Psoas muscle (tissue), 8 donors: ENCODE data around the gene LRRC28. TPM values are rescaled to one million over a fixed set of nuclear protein-coding genes. Genes with fewer than 3 reads are reported as not detected.

Experiments
- ATAC-seq, 4 donors: fragments of 200-7000 bp; cut with Tn5 transposase; one replicate each; pipeline ENCODE4 v1.9.1; 2020; ENCODE audit warnings: moderate library complexity in 3 of 4, mild to moderate bottlenecking in 2 of 4
- DNase-seq, 2 donors: peaks; one replicate each; pipeline ENCODE4 v3.0.0-alpha.2; 2020
- H3K27ac ChIP-seq: fragments of 200-600 bp; one replicate; pipeline ENCODE4 v1.8.0; 2022
- H3K27me3 ChIP-seq, 3 donors: fragments of 200-600 bp in 1 of 3; one replicate each; pipeline versions ENCODE4 v1.6.1 to v1.8.0; 2013 to 2022; ENCODE audit warnings: low read length in 2 of 3, mild to moderate bottlenecking in 2 of 3, moderate library complexity in 1 of 3; ENCODE audit not compliant: insufficient read depth in 3 of 3
- H3K36me3 ChIP-seq, 2 donors: fragments of 200-600 bp in 1 of 2; one replicate each; pipeline versions ENCODE4 v1.6.1 to v1.8.0; 2013 to 2022; ENCODE audit warnings: low read depth in 1 of 2, mild to moderate bottlenecking in 1 of 2, moderate library complexity in 1 of 2; ENCODE audit not compliant: insufficient read depth in 1 of 2
- H3K4me1 ChIP-seq: fragments of 200-600 bp; one replicate; pipeline ENCODE4 v1.8.0; 2022
- H3K4me3 ChIP-seq: fragments of 200-600 bp; one replicate; pipeline ENCODE4 v1.8.0; 2022; ENCODE audit warnings: mild to moderate bottlenecking
- H3K9me3 ChIP-seq: fragments of 200-600 bp; one replicate; pipeline ENCODE4 v1.8.0; 2022
- CTCF ChIP-seq: fragments of 200-600 bp; IDR thresholded peaks from one replicate; pipeline ENCODE4 v1.8.0; 2022; ENCODE audit warnings: antibody characterized with exemption
- WGBS, 3 donors: extraction: QIAGEN DNeasy Blood & Tissue Kit; methylation state at CpG; one replicate each; pipeline versions ENCODE4 v1.1.6 to v1.1.7; 2013; 5-methylcytosine and 5-hydroxymethylcytosine counted together
- intact Hi-C, 2 donors: fragments of 100-400 bp; cut with DNase I; formaldehyde crosslinking; loops; one replicate each; pipeline versions ENCODE4 v1.11.0 to v1.14.2; 2022
- polyA plus RNA-seq, 3 donors: library from polyadenylated mRNA; stranded (reverse); fragments of 200-250 nt; gene quantifications; one replicate each; pipeline ENCODE4 v1.2.3, GENCODE V29; 2013
- total RNA-seq, 4 donors: library from RNA; stranded (reverse); fragmentation: NEBNext Ultra II Directional in 2 of 4; extraction: Animal tissue kit (Norgen Biotek cat#: 25700) in 2 of 4; gene quantifications; one replicate each; pipeline versions ENCODE4 v1.2.1 to v1.2.4, GENCODE V29; 2021 to 2023
- donor health status: healthy with polysubstance abuse.
- donor health status: DM: no; HTN: no; CAD: no; lungs with moderate emphysema.
- donor health status: Bipolar disorder and iron deficiency.
- donor health status: healthy.
- donor health status: DM: yes; HTN: yes; CAD: no.
- donor health status: DM: no; HTN: no; CAD: no.
- donor health status: DM: no; HTN: no; CAD: no.
- donor health status: DM: yes; HTN: yes; CAD: no.

Gene LRRC28
- total and polyA plus RNA-seq, 7 donors = 8.4 to 31.2 (median 21.0) TPM

DNA sequence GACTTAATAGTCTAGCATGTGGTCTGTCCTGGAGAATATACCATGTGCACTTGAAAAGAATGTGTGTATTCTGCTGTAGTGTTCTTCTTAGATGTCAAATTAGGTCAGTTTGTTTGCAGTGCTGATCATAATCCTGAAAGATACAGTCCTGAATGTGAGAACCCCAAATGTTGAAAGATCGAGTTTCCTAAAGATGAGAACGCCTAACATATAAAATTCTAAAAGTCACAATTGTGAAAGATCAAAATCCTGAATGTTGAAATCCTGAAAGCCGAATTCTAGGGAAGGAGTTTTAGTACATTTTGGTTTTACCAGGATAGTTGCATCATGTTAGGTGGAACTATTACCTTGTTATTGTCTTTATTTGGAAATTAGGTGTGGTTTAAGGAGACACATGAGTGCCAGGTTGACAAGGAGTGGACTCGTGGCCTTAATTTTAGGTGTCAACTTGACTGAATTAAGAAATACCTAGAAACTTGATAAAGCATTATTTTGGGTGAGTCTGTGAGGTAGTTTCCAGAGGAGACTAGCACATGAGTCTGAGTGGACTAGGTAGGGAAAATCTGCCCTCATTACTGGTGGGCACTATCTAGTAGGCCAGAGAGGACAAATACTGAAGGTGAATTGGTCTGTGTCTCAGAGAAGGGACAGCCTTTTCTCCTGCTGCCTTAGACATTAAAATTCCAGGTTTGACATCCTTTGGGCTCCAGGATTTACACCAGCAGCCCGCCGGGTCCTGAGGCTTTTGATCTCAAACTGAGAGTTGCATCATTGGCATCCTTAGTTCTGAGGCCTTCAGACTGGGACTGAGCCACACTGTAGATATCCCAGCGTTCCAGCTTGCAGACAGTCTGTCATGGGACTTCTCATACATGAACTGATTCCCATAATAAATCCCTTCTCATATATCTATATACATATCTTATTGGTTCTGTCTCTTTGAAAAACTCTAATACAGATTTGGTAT is 77.1 kb downstream of the LRRC28 start:
- TF ChIP-seq CTCF = no peak
- Histone ChIP-seq H3K9me3 (no peaks in the 10 kb centered on the region), H3K4me3 (no peak overlapping the region), H3K27me3 (no peaks in the 10 kb centered on the region), H3K4me1 (peaks cover 39% of the 10 kb centered on the region), H3K36me3 (no peaks in the 10 kb centered on the region), H3K27ac (peak overlapping the region; percentile 59)
- DNase-seq (no peak), ATAC-seq (no peak)
- WGBS, 3 donors = 64 to 82% (median 64%) methylated on average over 7 of the region's 7 CpGs
- intact Hi-C loops = no loop called here

- no peaks in the 10 kb centered on the region for H3K9me3 ChIP-seq
- no peaks in the 10 kb centered on the region for H3K36me3 ChIP-seq
- ATAC-seq = no peak
- H3K27ac ChIP-seq = no peak overlapping the region
- peaks cover 20% of the 10 kb centered on the region for H3K4me1 ChIP-seq
- intact Hi-C loops = no loop called here
- TF ChIP-seq CTCF = no peak
- no peak for DNase-seq
- no peaks in the 10 kb centered on the region for H3K27me3 ChIP-seq
- 94 to 97% (median 96%) methylated on average over 2 of the region's 2 CpGs for WGBS, 3 donors
- no peak overlapping the region for H3K4me3 ChIP-seq
Observed at GRCh38 chr15:99331381-99331780, 80.1 kb downstream of the LRRC28 start.

- no peak overlapping the region for H3K27ac ChIP-seq
- no peaks in the 10 kb centered on the region for H3K27me3 ChIP-seq
- H3K4me3 ChIP-seq = no peak overlapping the region
- no peak for TF ChIP-seq CTCF
- H3K4me1 ChIP-seq = peaks cover 11% of the 10 kb centered on the region
- H3K36me3 ChIP-seq = peaks cover 0 to 2% of the 10 kb centered on the region in 2 donors
- intact Hi-C loops = no loop called here
- no peak for DNase-seq
- ATAC-seq = no peak
- no peaks in the 10 kb centered on the region for H3K9me3 ChIP-seq
Observed at GRCh38 chr15:99333413-99333812, 82.1 kb downstream of the LRRC28 start.

DNA sequence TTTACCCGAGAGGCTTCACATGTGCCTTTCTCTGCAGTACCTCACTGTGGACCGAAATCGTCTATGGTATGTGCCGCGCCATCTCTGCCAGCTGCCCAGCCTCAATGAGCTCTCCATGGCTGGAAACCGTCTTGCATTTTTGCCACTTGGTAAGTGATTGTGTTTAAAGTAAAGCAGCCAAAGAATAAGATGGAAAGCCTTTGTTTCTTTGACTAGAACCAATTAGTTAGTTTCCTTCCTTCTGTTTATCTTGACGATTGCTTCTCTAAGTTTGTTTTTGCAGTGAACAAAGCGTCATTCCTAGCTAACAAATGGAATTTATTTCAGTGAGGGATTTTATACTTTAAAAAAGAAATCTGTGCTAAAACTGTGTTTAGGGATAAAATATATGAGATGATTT is 82.7 kb downstream of the LRRC28 start:
- Histone ChIP-seq H3K27me3 (no peaks in the 10 kb centered on the region), H3K36me3 (peaks cover 0 to 2% of the 10 kb centered on the region in 2 donors), H3K4me3 (no peak overlapping the region)

More for the DNA sequence above, 82.7 kb downstream of the LRRC28 start:
- WGBS, 3 donors = 78 to 87% (median 84%) methylated on average over 8 of the region's 8 CpGs
- DNase-seq = no peak
- Histone ChIP-seq H3K4me1 (peaks cover 6% of the 10 kb centered on the region), H3K27ac (no peak overlapping the region), H3K9me3 (no peaks in the 10 kb centered on the region)
- ATAC-seq = no peak
- intact Hi-C loops = no loop called here
- no peak for TF ChIP-seq CTCF
